ENCODE measurements around the gene PYGM.

The PYGM gene

DNA sequence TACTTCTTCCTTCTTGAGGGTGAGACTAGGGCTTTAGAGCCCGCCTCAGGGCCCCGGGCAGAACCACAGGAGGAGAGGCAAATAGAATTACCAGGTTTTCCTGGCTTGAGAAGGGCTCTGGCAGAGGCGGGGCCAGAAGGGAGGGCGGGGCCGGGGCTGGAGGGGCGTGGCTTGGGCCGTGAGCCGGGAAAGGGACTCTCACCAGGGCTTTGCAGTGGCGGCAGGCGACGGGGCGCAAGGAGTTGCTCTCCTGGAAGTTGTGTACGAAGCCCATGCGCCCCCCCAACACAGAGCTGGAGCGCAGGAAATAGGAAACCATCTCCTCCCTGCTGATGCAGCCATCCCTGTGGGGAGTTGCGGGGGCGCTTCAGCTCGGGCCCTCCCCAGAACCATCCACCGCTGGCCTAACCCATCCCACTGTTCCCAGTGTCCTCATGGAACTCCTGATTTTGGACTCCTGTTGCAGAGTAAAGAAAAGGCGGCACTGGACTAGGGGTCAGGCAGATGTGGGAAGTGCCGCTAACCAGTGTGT, 29.9 kb downstream of the PYGM start:
- no peak for DNase-seq

DNA sequence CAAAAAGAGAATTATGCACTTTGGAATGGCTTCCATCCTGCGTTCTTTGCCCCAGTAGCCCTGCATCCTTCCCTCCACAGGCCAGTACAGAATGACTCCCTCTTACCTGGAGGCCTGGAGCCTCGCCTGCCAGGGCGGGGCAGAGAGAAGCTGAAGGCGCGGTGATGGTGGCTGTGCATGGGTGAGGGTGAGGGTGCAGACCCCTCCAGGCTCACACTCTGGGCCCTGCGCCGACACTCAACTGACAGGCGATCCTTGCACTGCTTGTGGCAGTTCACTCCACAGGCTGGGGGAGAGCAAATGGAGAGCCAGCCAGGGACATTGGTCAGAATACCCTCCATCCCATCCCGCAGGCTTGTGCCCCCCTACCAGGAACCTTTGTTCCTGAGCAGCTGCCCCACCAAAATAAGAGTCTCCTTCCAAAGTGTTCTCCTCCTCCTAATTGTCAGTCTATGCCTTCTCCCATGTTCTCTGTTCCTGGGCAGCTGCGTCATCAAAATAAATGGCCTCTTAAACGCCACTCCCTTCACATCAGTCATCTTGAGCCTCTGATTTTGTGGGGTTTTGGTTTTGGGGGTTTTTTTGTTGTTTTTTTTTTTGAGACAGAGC, 30.9 kb downstream of the PYGM start:
- no peak for DNase-seq

DNA sequence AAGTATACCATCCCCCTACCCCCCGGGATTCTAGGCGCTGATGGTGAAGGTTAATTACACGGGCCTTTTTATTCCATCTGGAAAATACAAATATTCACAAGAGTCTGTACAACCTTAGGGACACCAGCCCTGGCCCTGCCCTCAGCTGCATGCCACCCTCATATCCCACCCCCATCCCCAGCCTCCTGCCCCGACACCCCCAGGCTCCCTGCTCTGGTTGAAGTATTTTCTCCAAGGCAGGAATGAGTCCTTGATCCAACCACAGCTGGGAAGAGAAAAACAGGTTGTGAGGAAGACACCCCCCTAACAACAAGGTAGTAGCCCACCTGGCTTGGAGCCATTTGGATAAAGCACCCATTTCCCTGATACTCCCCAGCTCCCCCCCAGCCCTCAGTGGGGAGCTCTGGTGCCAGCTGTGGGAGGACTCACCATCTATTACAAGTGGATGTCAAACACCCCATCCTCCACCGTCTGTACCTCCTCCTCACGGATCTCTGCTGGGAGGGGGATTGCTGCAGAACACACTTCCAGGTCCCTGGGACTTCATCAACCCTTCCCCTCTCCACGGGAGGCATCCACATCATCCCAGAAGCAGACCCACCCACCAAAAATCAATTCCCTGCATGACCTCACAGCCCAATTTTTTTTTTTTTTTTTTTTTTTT, 32.8 kb downstream of the PYGM start:
- no peak for DNase-seq

DNA sequence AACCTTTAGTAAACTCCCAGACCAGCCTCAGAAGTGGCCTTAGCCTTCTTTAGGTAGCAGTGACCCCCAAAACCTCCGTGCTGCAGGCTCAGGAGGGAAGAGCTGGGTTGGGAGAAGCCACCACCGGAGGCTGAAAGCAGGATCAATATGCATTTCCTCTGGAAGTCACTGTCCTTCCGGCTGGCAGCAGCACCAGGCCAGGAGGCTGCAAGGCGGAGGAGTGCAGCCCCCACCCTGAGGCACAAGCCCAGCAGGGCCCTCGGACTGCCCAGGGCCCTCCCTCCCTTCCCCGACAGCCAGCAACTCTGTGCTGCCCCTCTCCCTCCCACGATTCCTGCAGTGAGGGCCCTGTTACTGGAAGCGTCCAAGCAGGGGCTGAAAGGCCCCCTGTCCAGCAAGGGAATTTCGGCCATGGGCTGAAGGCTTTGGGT, 33.5 kb downstream of the PYGM start:
- DNase-seq = no peak

DNA sequence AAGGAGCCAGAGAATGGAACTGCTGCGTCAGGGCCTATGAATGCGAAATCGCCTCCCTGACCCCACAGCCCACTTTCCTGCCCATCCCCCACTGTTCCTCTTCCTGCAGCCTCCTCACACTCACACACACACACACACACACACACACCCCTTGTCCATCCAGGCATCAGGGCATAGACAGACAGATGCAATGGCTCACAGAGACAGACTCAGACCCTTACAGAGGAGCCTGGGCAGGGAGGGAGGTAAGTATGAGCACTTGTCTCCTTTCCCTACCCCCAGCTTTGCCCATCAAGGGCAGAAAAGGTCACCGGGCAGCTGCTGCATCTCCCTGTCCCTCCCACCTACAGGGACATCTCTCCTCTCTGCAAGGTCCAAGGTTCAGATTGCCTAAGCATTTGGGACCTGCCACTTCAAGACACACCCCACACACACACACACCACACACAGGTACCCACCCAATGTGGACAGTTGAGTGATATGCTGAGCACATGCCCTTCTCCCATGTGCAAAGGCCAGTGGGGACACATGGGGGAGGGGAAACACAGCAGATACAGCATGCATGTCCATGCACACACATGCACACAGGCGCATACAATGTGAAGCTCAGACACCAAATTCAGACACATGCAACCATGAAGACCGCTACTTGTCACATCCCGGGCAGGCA, 34.8 kb downstream of the PYGM start:
- DNase-seq = no peak

DNA sequence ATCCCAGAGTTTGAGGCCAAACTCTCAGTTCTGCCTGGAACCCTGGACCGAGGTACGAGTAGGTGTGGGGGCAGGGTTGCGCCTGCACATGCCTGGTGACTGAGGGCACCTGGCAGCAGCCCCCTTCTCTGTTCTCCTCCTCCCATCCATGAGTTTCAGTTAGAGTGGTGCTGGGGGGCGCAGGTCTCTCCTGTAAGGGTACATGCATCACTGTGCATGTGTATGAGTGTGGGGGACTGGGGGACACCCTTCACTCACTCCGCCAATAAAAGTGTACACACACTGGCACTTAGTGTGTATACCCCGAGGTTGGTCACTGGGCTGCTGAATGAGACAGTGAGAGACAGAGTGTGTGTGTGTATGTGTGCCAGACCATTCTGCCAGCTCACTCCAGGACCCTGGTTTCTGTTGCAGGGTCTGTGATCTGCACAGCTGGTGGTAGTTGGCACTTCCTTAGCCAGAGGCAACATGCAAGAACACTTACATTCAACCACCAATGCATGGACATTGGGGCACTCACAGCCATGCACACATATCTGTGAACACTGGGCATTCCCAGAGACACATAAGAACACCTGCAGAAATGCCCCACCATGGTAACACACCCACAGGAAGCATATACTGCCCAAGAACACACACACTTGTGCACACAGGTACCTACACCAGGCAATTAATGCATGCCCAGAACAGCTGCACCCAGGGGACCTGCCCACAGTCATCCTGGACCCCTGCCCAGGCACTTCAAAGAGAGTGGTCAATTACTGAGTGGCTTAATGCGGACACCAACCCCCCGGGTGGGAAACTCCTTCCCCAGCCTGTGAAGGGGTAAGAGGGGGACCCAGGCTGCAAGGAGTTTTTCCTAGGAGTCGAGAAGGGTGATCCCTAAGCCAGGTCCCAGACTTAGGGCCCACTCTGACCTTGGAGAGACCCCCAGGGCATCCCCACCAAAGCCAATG, 35.6 kb downstream of the PYGM start:
- DNase-seq = no peak

DNA sequence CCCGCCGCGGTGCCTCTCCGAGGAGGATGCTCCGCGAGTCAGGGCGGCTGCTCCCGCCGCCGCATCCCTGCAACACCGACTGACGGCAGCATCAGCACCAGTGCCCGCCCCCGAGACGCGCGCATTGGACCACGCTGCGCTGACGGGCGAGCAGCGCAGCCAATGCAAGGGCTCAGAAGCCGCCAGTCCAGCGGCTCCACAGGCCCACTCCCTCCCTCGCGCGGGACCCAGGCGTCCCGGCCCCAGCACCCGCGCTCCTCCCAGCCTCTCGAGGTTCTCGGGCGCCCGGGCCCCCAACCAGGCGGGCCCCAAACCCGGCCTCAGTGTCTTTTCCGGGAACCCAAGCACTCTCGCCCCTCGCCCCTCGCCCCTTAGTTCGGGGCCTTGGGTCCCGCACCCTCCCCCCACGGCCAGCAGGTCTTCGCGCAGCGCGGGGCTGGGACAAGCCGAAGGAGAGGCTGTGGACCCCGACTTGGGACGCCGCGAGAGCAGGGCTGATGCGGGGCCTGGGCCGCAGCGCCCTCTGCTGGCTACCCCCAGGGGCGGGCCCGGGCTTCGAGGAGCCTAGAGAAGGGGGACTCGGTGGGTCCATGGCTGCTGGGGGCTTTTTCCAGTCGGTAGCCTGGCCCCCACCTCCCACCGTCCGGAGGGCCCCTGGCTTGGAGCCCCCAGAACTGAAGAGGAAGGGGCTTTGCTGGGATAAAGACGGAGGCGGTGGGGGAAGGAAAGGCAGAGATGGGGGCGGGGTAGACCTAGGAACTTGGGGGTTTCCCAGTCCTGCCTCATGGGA, 36.5 kb downstream of the PYGM start, which contains the start of gene NRXN2:
TSS of gene NRXN2 (minus strand) at position 81 of the 790 bp plus-strand sequence. CDS start 9,498 bp downstream, outside the sequence.
- DNase-seq = peak; percentile 5

DNA sequence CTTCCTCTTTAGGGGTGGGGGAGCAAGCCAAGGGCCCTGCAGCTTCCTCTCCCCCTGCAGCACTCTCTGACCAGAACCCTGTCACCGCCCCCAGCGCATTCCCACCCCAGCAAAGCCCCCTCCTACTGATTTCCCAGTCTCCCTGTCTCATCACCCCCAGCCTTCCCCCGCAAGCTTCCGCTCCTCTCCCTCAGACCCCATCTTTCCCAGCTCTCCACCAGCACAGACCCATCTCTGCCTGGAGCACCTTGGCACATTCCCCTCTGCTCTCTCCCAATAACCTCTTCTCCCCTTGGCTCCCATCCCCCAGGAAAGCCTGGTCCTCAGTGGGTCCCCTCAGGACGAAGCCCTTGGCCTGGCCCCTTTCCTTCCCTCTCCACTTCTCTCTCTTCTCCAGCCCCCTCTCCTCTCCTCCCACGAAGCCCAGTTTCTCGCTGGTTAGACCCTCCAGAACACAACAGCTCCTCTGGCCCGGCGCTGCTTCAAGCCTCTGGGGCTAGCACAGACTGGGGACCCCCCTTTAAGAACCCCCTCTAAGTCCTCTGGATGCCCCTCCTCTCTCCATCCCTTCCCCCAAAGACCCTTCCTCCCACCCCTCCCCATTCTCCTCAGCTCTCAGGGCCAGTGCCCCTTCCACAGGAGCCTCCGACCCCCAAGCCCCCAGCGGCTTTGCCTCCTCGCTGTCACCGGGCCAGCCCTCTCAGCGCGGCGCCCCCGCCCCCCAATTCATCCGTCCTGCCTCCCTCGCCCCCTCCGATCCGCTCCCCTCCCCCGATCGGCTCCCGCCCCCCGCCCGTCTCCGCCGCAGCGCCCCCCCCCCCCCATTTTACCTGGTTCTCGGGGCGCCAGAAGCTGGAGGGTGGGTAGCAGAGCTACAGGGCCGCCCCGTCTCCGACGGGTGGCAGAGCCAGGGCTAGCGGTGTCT, 37.4 kb downstream of the PYGM start:
- DNase-seq = no peak

DNA sequence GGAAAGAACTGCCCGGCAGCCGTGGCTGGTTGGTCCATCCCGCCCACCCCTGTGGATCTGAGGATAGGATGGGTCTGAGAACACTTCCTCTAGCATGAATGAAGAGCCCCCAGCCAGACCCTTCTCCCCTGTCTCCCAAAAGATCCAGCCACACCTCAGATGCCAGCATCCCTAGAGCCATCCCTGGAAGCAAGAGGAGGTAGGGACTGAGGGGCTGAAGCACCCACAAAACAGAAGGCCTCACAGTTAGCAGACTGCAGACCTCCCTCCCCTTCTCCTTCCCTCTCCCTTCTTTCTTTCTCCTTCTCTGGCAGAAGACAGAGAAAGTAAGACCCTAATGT, 38.4 kb downstream of the PYGM start:
- no peak for DNase-seq

DNA sequence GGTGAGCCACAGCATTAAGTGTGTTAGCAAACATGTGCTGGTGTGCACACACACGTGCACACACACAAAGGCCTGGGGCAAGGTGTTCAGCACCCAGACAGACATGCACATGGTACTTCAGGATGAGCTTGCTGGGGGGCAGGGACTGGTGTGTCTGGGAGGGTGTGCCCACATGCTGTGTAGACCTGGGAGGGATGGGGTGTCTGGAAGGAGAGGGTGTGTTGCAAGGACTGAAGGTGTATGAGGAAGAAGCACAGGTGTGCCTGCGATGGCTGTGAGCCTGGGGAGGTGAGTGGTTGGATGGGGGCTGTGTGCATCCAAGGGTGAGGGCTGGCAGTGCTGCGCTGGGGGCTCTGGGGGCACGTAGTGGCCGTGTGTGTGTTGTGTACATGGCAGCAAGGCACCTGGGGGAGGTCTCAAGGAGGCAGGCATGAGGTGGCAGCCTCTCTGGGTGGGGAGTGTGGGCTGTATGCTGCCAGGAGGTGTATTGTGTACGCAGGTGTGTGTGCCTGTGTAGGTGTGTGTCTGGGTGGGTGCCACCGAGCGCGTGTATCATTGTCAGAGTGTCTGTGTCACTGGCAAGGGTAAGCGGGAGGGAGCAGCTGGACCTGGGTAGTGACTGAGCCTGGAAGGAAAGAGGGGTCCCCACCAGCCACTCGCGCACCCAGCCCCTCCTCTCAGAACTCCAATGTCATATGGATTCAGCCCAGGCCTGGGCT, 39.0 kb downstream of the PYGM start:
- no peak for DNase-seq

DNA sequence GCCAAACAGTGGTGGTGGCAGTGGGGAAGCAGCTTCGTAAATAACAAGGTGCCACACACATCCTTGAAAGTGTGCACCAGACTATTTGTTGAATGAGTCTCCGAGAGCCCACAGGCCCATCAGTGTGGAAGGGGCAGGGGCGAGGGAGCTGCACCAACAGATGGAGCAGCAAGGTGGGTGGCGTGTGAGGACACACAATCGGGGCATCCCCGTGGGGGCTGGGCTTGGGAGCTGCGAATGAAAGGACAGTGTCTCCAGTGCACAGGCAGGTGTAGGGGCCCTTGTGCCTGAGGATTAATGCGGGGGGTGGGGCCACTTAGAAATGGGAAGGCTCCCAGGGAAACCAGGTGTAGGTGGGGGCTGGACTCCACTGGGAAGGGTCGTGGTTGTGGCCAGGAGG, 39.6 kb downstream of the PYGM start:
- DNase-seq = no peak

DNA sequence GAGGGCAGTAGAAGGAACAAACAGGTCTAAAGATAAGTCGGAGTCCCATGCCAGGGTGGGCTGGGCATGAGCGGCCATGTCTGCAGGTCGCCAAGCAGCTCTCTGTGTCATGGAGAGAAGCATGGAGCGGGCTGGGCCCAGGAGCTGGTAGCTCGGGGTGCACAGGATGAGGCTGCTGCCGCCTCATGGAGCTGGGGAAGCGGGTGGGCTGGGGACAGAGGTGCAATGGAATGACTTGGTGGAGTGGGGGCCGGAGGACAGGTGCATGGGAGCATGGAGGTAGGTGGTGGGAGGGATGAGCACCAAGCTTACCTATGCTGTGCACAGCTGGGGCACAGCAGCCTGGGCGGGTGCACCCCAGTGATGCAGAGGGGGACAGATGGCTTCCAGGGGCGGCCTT, 40.4 kb downstream of the PYGM start:
- DNase-seq = no peak

DNA sequence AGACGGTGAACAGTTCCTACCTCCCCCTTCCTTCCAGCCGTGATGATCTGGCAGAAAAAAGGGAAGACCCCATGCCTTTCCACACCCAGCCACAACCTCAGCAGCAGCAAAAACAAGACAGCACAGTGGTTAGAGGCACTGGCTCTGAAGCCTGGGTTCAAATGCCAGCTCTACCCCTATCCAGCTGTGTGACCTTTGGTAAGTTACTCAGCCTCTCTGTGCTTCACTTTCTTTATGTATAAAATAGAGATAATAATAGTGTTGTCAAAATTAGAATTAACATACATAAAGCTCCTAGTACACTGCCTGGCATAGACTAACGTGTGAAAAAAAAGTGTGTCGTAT, 41.0 kb downstream of the PYGM start:
- no peak for DNase-seq

DNA sequence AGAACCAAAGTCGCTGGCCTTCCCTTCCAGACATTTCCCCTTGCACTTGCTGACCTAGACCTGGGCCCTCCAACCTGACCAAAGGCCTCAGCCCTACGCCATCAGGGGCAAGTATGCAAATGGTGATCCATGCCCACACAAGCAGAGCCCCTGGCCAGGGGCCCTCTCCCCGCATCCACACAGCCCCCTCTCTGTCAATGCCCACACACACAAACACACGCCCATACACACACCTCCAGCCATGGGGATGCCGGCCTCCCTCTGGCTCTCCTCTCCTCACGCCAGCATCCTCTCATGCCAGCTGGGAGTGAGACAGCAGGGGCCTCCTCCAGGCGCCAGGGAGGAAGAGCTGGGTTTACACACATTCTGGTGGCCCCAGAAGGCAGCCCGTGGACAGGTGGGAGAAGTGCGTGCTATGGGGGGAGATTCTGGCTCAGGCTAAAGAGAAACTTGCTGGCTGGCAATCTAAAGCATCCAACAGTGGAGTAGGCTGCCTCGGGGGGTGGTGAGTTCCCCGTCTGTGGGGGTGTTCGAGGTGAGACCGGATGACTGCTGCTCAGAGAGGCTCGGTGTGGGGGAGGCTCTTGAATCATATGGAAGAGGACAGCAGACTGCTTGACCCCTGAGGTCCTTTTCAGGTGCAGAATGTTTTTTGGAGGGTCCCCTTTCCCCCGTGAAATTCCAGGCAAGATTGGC, 41.5 kb downstream of the PYGM start:
- DNase-seq = no peak

DNA sequence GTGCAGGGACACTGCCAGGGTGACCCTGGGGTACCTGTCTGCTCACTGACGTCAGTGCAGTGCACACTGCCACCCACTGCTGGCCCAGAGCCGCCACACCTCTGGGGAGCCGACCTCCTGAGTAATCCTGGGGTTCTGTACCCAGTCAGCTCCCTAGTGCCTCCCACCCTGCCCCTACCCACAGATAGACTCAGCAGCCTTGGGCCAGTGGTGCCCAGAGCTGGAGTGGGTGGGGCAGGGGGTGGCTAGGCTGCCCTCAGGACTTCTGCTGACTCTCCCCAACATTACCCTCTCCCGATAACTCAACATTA, 42.6 kb downstream of the PYGM start:
- DNase-seq = no peak

DNA sequence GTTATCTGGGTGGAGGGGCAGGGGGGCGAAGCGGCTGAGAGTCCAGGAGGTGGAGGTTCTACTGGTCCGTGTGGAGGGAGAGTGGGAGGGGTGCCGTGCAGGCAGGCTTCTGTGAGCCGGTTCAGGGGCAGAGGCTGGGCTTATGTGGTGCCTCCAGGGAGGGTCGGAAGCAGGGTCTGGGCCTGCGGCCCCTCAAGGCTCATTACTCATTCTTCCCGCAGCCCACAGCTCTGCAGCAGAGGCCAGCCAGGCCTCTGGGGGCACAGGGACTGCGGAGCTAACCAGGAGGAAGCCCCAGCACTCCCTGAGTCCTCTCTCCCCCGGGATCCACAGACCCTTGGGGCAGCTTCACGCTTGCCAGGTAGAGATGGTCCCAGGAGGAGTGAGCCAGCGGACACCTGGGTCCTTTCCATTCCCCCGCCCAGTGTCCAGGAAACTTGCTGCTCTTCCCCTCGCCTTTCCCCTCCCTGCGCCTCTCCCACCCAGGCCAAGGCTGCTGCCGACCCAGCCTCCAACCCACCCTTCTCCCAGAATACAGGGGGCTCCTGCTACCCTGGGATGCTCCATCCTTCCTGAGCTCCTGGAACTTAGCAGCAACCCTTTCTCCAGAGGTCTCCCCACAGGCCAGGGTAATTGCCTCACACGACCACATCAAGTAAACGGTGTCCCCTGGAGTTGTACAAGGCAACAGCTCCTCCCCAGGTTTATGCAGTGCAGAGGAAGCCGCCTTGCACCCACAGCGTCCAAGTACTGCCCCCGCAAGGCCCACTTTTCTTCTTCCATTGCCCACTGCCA, 43.1 kb downstream of the PYGM start:
- no peak for DNase-seq

DNA sequence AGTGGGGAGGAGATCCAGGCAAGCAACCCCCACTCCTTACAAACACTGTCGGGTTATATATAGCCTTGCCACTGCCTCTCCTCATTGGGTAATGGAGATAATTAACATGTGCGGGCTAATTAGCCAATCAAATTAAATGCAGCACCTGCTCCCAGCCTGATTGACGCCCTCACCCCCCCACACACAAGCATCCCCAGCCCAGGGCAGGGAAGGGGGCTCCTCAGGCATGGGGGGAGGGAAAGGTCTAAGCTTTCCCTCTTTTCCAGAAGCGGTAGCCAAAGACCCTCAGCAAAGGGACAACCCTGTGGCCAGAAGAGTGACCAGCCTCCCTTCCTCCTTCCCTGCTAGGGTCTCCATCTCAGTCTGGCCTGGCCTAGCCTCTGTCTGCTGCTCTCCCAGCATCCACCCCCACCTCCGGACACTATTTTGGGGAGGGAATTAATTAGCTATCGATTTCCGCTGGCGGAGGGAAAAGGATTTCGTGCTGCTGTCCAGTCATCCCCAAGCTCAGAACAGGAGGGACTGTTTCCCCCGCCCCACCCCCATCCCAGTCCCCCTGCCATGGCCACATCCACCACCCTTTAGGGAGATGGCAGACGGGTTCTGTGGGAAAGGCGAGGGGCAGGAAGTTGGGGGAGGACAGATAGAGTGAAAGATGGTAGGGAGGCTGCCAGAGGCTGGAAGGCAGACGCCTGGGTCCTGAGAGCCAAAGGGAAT, 43.9 kb downstream of the PYGM start:
- no peak for DNase-seq

DNA sequence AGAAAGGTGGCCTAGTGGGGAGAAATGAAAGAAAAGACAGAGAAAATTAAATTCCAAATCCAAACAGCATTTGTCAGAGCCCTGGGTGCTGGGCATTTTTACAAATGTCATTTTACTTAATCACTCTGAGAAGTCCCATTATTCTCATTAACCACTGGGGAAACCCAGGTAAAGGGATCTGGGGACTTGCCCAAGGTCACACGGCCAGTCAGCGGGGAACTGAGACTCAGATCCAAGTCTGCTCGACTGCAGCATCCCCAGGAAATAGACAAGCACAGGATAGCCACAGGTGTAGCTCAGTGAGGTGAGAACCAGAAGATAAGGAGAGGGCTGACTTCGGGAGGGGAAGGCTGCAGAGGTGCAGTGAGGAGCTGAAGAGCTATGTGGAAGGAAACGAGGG, 44.7 kb downstream of the PYGM start:
- no peak for DNase-seq
